GM12878 (cell line): Measurements from ENCODE around the gene CDR2.

Experiments
- BHLHE40 ChIP-seq, 2 experiments: fragments of 450-650 bp in 1 of 2; IDR thresholded peaks; 2 replicates each; pipeline ENCODE4 v1.6.1; 2011 to 2017; ENCODE audit warnings: low read depth in 2 of 2, borderline replicate concordance in 1 of 2, improper control_type of control experiment in 1 of 2, low read length in 1 of 2, mild to moderate bottlenecking in 1 of 2
- CBFB ChIP-seq: IDR thresholded peaks from 2 replicates; pipeline ENCODE4 v1.6.1; 2016; ENCODE audit warnings: antibody characterized with exemption, low read depth
- CTCF ChIP-seq, 3 experiments: IDR thresholded peaks in 2 of 3; conservative IDR thresholded peaks in 1 of 3; 2 replicates each; pipeline ENCODE4 v1.5.1; 2011; ENCODE audit warnings: low read depth in 3 of 3, low read length in 3 of 3, mild to moderate bottlenecking in 3 of 3, control low read depth in 2 of 3, moderate library complexity in 2 of 3, inconsistent platforms in 1 of 3, mixed read lengths in 1 of 3; ENCODE audit not compliant: control insufficient read depth in 2 of 3, insufficient read depth in 1 of 3; ENCODE audit errors: extremely low read depth in 1 of 3
- EGR1 ChIP-seq, 2 experiments: IDR thresholded peaks; 1 replicate in 1 of 2; 2 replicates in 1 of 2; pipeline ENCODE4 v1.6.1; 2011 to 2012; ENCODE audit warnings: low read depth in 2 of 2, low read length in 2 of 2, borderline replicate concordance in 1 of 2, mild to moderate bottlenecking in 1 of 2, moderate library complexity in 1 of 2
- EZH2 ChIP-seq: IDR thresholded peaks from 2 replicates; pipeline ENCODE4 v1.6.1; 2012; ENCODE audit warnings: low read depth, mild to moderate bottlenecking, control low read depth, inconsistent platforms, low read length, borderline replicate concordance; ENCODE audit not compliant: control insufficient read depth
- NR2C2 ChIP-seq: IDR thresholded peaks from 2 replicates; pipeline ENCODE4 v1.6.1; 2011; ENCODE audit warnings: borderline replicate concordance, low read depth; ENCODE audit not compliant: control insufficient read depth, insufficient read length
- REST ChIP-seq: IDR thresholded peaks from 2 replicates; pipeline ENCODE4 v1.6.1; 2012; ENCODE audit warnings: mild to moderate bottlenecking, low read depth, low read length
- SKIL ChIP-seq: fragments of 450-650 bp; IDR thresholded peaks from 2 replicates; pipeline ENCODE4 v1.6.1; 2017; ENCODE audit warnings: mild to moderate bottlenecking, low read depth, inconsistent platforms; ENCODE audit not compliant: poor library complexity, severe bottlenecking
- SUZ12 ChIP-seq: fragments of 200-600 bp; sonication (generic); IDR thresholded peaks from one replicate; pipeline ENCODE4 v1.6.1; 2018; ENCODE audit warnings: antibody characterized with exemption, mild to moderate bottlenecking; ENCODE audit not compliant: unreplicated experiment
- TAF1 ChIP-seq: IDR thresholded peaks from 2 replicates; pipeline ENCODE4 v1.6.1; 2011; ENCODE audit warnings: mild to moderate bottlenecking, low read depth, low read length, borderline replicate concordance

- no peak for TF ChIP-seq CTCF (IDR thresholded peaks at IDR 0.05 in 2 of 3, conservative IDR thresholded peaks at IDR 0.05 in 1 of 3; ENCODE audit: control insufficient read depth in 2 of 3, extremely low read depth in 1 of 3, insufficient read depth in 1 of 3, low read depth in 3 of 3, low read length in 3 of 3)
- no peak for TF ChIP-seq NR2C2
- no peak for TF ChIP-seq BHLHE40 (IDR thresholded peaks at IDR 0.05; ENCODE audit: borderline replicate concordance in 1 of 2, low read depth in 2 of 2, low read length in 1 of 2)
- no peak for TF ChIP-seq TAF1
- no peak for TF ChIP-seq SKIL
- TF ChIP-seq CBFB = no peak
- no peak for TF ChIP-seq EZH2
- TF ChIP-seq REST = no peak
- TF ChIP-seq SUZ12 = no peak
- TF ChIP-seq EGR1 (IDR thresholded peaks at IDR 0.05; ENCODE audit: borderline replicate concordance in 1 of 2, low read depth in 2 of 2, low read length in 2 of 2) = no peak
Measured at GRCh38 chr16:22385196-22385595, 10.8 kb upstream of the CDR2 start.
